ENCODE data around the gene C11orf21.
A peak's percentile ranks its signal among the peaks of the same experiment; 100 is the strongest.

- TF ChIP-seq PHF8 (conservative IDR thresholded peaks at IDR 0.05; ENCODE audit: low read depth, low read length), result no peak
- no peak for TF ChIP-seq MAX (IDR thresholded peaks at IDR 0.05)
- peak in 2 of 3 experiments; percentile 3 to 20; a peak in 2 of 4 replicates for TF ChIP-seq CTCF (IDR thresholded peaks at IDR 0.05; ENCODE audit: control extremely low read depth in 1 of 3, insufficient read depth in 1 of 3, low read depth in 1 of 3, low read length in 3 of 3)
- TF ChIP-seq JUND (IDR thresholded peaks at IDR 0.05; ENCODE audit: low read length), result no peak
- no peak for TF ChIP-seq FOSL1 (IDR thresholded peaks at IDR 0.05; ENCODE audit: insufficient read depth, low read depth, low read length)
- TF ChIP-seq POLR2A (IDR thresholded peaks at IDR 0.05; ENCODE audit: control extremely low read depth in 1 of 2, low read depth in 2 of 2, low read length in 2 of 2), result no peak
- no peak for TF ChIP-seq RAD21 (IDR thresholded peaks at IDR 0.05 in 1 of 2, conservative IDR thresholded peaks at IDR 0.05 in 1 of 2; ENCODE audit: low read depth in 2 of 2, low read length in 2 of 2)
- TF ChIP-seq USF2 (IDR thresholded peaks at IDR 0.05; ENCODE audit: low read length), result no peak
- no peak for TF ChIP-seq CBX8 (IDR thresholded peaks at IDR 0.05; ENCODE audit: borderline replicate concordance, low read depth, low read length)
- TF ChIP-seq TAF1 (IDR thresholded peaks at IDR 0.05; ENCODE audit: low read depth, low read length), result no peak
Observed at GRCh38 chr11:2317354-2318050, 15.8 kb upstream of the C11orf21 start.

Measured in H1 (cell line).